Uterus (tissue), 4 donors: ENCODE results near the gene KMT2E. TPM values are rescaled to one million over a fixed set of nuclear protein-coding genes. Genes with fewer than 3 reads are reported as not detected.
"Not testable (repeated sequence)": the region's sequence is repeated elsewhere in the genome, so short reads cannot be mapped to it uniquely, and the experiment has no call there.

Source experiments
- DNase-seq, 2 donors: peaks; one replicate each; pipeline ENCODE4 v3.0.0-alpha.2; 2019 to 2020
- H3K27ac ChIP-seq, 2 donors: fragments of 200-600 bp; sonication (generic); 1 replicate in 1 of 2; 2 replicates in 1 of 2; pipeline ENCODE4 v1.5.1; 2016 to 2018
- H3K27me3 ChIP-seq, 2 donors: fragments of 200-600 bp; sonication (generic); one replicate each; pipeline ENCODE4 v1.5.1; 2018 to 2019; ENCODE audit warnings: control low read depth in 1 of 2
- H3K36me3 ChIP-seq, 2 donors: fragments of 200-600 bp; sonication (generic); one replicate each; pipeline ENCODE4 v1.5.1; 2019; ENCODE audit warnings: control low read depth in 1 of 2
- H3K4me1 ChIP-seq, 2 donors: fragments of 200-600 bp; sonication (generic); one replicate each; pipeline ENCODE4 v1.5.1; 2018 to 2019; ENCODE audit warnings: control low read depth in 1 of 2
- H3K4me3 ChIP-seq, 2 donors: fragments of 200-600 bp; sonication (generic); 1 replicate in 1 of 2; 2 replicates in 1 of 2; pipeline ENCODE4 v1.5.1; 2018 to 2019; ENCODE audit warnings: mild to moderate bottlenecking in 1 of 2
- H3K9me3 ChIP-seq, 2 donors: fragments of 200-600 bp; sonication (generic); one replicate each; pipeline ENCODE4 v1.5.1; 2019; ENCODE audit warnings: control low read depth in 1 of 2
- POLR2A ChIP-seq, 2 donors: fragments of 450-650 bp; IDR thresholded peaks; one replicate each; pipeline ENCODE4 v1.6.1; 2016; ENCODE audit warnings: antibody characterized with exemption in 2 of 2, mild to moderate bottlenecking in 1 of 2, moderate library complexity in 1 of 2
- intact Hi-C: fragments of 100-400 bp; cut with DNase I; formaldehyde crosslinking; loops from one replicate; pipeline ENCODE4 v1.15.1; 2023; ENCODE audit warnings: low total_unique reads
- total RNA-seq, 4 donors: library from RNA; depleted of rRNA in 3 of 4; stranded (reverse); fragments of >200 nt in 3 of 4; gene quantifications; one replicate each; pipeline versions ENCODE4 v1.1.0 to v1.2.4, GENCODE V29; 2014 to 2023
- TF ChIP-seq, protein P1 (sequence below), 4 experiments: fragments of 200-600 bp in 2 of 4; fragments of 450-650 bp in 2 of 4; sonication (generic) in 2 of 4; IDR thresholded peaks; one replicate each; pipeline ENCODE4 v1.5.1; 2016 to 2019; ENCODE audit warnings: antibody characterized with exemption in 4 of 4, mild to moderate bottlenecking in 2 of 4, moderate library complexity in 1 of 4
- donor health status: DM: yes; HTN: yes; CAD: no.

KMT2E gene
- total RNA-seq, 4 donors from 2014 or later, result 61.5 to 208 (median 148) TPM

DNA sequence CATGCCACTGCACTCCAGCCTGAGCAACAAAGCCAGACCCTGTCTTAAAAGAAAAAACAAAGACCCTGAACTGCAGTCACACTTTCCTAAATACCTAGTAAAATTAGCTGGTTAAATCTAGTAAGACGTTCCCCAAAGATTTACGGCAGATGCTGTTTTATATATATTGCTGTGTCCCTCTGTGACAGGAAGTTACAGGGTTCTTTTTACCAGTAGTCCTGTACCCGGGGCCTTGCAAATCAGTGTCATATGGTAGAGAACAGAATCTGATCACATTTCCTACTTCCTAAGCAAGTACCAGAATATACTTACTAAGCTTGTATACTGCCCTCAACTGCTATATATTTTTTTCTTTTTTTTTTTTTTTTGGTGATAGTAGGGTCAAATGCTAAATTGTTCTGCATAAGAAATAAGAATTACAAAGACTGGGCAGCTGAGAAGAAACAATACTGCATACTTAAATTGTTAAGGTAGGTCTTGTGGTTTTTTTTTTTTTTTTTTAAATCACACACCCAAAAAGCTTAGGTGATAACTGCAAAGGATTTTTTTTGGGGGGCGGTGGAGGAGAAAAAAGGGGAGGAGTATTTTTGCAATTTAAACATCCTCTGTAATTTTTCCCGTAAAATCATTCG is 27.3 kb upstream of the KMT2E start:
- Histone ChIP-seq H3K27ac (no peak overlapping the region), H3K4me1 (peaks cover 0 to 8% of the 10 kb centered on the region in 2 donors), H3K4me3 (no peak overlapping the region), H3K36me3 (no peaks in the 10 kb centered on the region), H3K27me3 (no peaks in the 10 kb centered on the region), H3K9me3 (no peaks in the 10 kb centered on the region)
- no peak for DNase-seq
- TF ChIP-seq POLR2A (IDR thresholded peaks at IDR 0.05), result no peak
- TF ChIP-seq, protein P1, sequence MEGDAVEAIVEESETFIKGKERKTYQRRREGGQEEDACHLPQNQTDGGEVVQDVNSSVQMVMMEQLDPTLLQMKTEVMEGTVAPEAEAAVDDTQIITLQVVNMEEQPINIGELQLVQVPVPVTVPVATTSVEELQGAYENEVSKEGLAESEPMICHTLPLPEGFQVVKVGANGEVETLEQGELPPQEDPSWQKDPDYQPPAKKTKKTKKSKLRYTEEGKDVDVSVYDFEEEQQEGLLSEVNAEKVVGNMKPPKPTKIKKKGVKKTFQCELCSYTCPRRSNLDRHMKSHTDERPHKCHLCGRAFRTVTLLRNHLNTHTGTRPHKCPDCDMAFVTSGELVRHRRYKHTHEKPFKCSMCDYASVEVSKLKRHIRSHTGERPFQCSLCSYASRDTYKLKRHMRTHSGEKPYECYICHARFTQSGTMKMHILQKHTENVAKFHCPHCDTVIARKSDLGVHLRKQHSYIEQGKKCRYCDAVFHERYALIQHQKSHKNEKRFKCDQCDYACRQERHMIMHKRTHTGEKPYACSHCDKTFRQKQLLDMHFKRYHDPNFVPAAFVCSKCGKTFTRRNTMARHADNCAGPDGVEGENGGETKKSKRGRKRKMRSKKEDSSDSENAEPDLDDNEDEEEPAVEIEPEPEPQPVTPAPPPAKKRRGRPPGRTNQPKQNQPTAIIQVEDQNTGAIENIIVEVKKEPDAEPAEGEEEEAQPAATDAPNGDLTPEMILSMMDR (IDR thresholded peaks at IDR 0.05), result no peak
- intact Hi-C loops, result no loop called here

DNA sequence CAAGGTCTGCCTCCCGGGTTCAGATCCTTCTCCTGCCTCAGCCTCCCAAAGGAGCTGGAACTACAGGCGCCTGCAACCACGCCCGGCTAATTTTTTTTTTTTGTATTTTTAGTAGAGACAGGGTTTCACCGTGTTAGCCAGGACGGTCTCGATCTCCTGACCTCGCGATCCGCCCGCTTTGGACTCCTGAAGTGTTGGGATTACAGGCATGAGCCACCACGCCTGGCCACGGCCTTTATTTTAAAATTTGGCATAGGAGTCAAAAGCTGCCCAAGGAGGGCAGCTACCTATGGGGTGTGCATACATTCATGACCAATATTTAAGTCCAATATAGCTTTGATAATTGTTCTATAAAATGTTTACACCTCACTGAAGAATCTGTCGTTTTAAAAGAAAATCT is 26.6 kb upstream of the KMT2E start:
- intact Hi-C loops, H3K9me3 ChIP-seq, DNase-seq, H3K4me3 ChIP-seq, H3K27ac ChIP-seq, H3K36me3 ChIP-seq, H3K4me1 ChIP-seq, H3K27me3 ChIP-seq: not testable (repeated sequence)

DNA sequence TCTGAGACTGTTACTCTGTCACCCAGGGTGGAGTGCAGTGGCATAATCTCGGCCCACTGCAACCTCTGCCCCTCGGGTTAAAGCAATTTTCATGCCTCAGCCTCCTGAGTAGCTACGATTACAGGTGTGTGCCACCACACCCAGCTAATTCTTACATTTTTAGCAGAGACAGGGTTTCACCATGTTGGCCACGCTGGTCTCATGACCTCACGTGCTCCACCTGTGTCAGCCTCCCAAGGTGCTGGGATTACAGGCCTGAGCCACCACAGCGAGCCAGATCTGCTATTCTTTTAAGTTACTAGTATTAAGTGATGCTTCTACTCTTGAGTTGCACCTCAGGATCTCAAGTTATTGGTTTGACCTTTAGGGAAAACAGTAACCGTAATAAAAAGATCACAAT is 23.0 kb upstream of the KMT2E start:
- no peak for DNase-seq
- TF ChIP-seq POLR2A (IDR thresholded peaks at IDR 0.05), result no peak
- TF ChIP-seq, protein P1 (IDR thresholded peaks at IDR 0.05), result no peak
- no peaks in the 10 kb centered on the region for H3K9me3 ChIP-seq

DNA sequence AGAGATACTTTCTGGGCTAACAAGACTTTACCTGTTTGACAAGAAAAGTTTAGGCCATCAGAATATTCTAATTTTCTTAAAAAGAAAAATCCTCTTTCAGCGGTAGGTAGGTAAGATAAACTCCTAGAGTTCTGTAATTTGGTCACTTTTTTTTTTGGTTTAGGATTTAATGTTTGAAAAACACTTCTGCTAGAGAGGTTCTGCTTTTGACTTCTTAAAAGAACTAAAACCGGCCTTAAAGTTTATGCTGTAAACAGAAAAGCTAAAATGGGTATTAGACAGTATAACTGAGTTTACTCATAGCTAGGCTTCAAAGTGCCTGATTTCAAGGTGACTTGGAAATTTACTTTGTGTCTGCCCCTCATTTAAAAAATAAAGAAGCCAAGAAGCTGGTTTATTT is 21.7 kb upstream of the KMT2E start:
- TF ChIP-seq, protein P1 (IDR thresholded peaks at IDR 0.05), result no peak
- no peak for TF ChIP-seq POLR2A (IDR thresholded peaks at IDR 0.05)
- peaks cover 0 to 7% of the 10 kb centered on the region in 2 donors for H3K4me1 ChIP-seq
- H3K9me3 ChIP-seq, result no peaks in the 10 kb centered on the region
- H3K27me3 ChIP-seq, result no peaks in the 10 kb centered on the region
- H3K36me3 ChIP-seq, result no peaks in the 10 kb centered on the region
- DNase-seq, result no peak
- intact Hi-C loops, result no loop called here
- H3K27ac ChIP-seq, result no peak overlapping the region
- H3K4me3 ChIP-seq, result no peak overlapping the region

More for the DNA sequence above, 23.0 kb upstream of the KMT2E start:
- Histone ChIP-seq H3K27ac (no peak overlapping the region), H3K4me3 (no peak overlapping the region), H3K4me1 (peaks cover 0 to 4% of the 10 kb centered on the region in 2 donors), H3K36me3 (no peaks in the 10 kb centered on the region), H3K27me3 (no peaks in the 10 kb centered on the region)
- intact Hi-C loops, result no loop called here

DNA sequence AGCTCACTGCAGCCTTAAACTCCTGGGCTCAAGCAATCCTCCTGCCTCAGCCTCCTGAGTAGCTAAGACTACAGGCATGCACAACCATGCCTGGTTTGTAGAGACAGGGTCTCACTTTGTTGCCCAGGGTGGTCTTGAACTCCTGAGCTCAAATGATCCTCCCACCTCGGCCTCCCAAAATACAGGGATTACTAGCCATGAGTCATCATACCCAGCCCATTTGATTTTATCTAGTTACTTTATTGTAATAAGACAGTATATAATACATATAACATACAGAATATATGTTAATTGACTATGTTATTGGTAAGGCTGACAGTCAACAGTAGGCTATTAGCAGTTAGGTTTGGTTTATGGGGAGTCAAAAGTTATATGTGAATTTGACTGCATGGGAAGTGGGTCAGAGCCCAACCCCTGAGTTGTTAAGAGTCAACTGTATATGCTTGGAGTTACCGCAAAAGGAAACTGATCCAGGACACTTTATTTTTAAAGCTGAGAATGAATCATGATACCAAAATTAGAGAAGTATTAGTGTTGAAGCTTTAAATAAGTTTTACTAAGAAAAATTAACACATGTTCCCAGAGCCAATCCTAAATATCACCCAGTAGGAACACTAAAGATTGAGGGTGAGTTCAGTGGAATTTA is 20.7 kb upstream of the KMT2E start:
- Histone ChIP-seq H3K9me3 (no peaks in the 10 kb centered on the region), H3K4me3 (no peak overlapping the region), H3K27me3 (no peaks in the 10 kb centered on the region), H3K4me1 (peaks cover 0 to 7% of the 10 kb centered on the region in 2 donors), H3K27ac (no peak overlapping the region), H3K36me3 (no peaks in the 10 kb centered on the region)
- TF ChIP-seq, protein P1 (IDR thresholded peaks at IDR 0.05), result no peak
- TF ChIP-seq POLR2A (IDR thresholded peaks at IDR 0.05), result no peak
- DNase-seq, result no peak
- intact Hi-C loops, result no loop called here
